Peyer's patch (tissue), 4 donors: ENCODE data around the gene ATG101. TPM values are rescaled to one million over a fixed set of nuclear protein-coding genes. Genes with fewer than 3 reads are reported as not detected.

ENCODE experiments used
- DNase-seq, 3 donors: peaks; one replicate each; pipeline ENCODE4 v3.0.0-alpha.2; 2017 to 2019
- H3K27ac ChIP-seq, 4 donors: fragments of 200-600 bp; sonication (generic); one replicate each; pipeline ENCODE4 v1.5.1; 2016 to 2019
- H3K27me3 ChIP-seq, 2 donors: fragments of 200-600 bp; sonication (generic); one replicate each; pipeline ENCODE4 v1.5.1; 2019
- H3K36me3 ChIP-seq, 3 donors: fragments of 200-600 bp; sonication (generic); one replicate each; pipeline ENCODE4 v1.5.1; 2016 to 2019
- H3K4me1 ChIP-seq, 4 donors: fragments of 200-600 bp; sonication (generic); one replicate each; pipeline ENCODE4 v1.5.1; 2016 to 2019
- H3K4me3 ChIP-seq, 4 donors: fragments of 200-600 bp; sonication (generic); 1 replicate in 3 of 4; 2 replicates in 1 of 4; pipeline ENCODE4 v1.5.1; 2016 to 2019; ENCODE audit warnings: mild to moderate bottlenecking in 1 of 4
- H3K9me3 ChIP-seq, 4 donors: fragments of 200-600 bp; sonication (generic); one replicate each; pipeline ENCODE4 v1.5.1; 2016 to 2019; ENCODE audit warnings: mild to moderate bottlenecking in 1 of 4
- CTCF ChIP-seq, 6 experiments: fragments of 450-650 bp in 4 of 6; fragments of 200-600 bp in 2 of 6; sonication (generic) in 1 of 6; IDR thresholded peaks; one replicate each; pipeline ENCODE4 v1.5.1; 2017 to 2019; ENCODE audit warnings: antibody characterized with exemption in 6 of 6, mild to moderate bottlenecking in 3 of 6, moderate library complexity in 1 of 6
- POLR2A ChIP-seq, 2 donors: fragments of 450-650 bp; IDR thresholded peaks; one replicate each; pipeline ENCODE4 v1.5.1; 2017; ENCODE audit warnings: antibody characterized with exemption in 2 of 2, mild to moderate bottlenecking in 2 of 2, moderate library complexity in 2 of 2
- total RNA-seq, 4 donors: library from RNA; depleted of rRNA; stranded (reverse); fragments of >200 nt; gene quantifications; one replicate each; pipeline ENCODE4 v1.1.0, GENCODE V29; 2016

The ATG101 gene
- total RNA-seq, 4 donors from 2014 or later, result 31.5 to 39.6 (median 33.9) TPM

- peaks cover 0 to 32% (median 0%) of the 10 kb centered on the region in 3 donors for H3K36me3 ChIP-seq
- DNase-seq, result no peak
- no peak overlapping the region for H3K27ac ChIP-seq
Observed at GRCh38 chr12:52060498-52061177, 9.1 kb upstream of the ATG101 start.

GRCh38 chr12:52061470-52062166 lies 8.2 kb upstream of the ATG101 start:
- Histone ChIP-seq H3K9me3 (no peaks in the 10 kb centered on the region), H3K27ac (no peak overlapping the region), H3K36me3 (peaks cover 0 to 22% (median 0%) of the 10 kb centered on the region in 3 donors), H3K27me3 (no peaks in the 10 kb centered on the region), H3K4me3 (no peak overlapping the region), H3K4me1 (no peaks in the 10 kb centered on the region)
- no peak for TF ChIP-seq CTCF (IDR thresholded peaks at IDR 0.05)
- TF ChIP-seq POLR2A (IDR thresholded peaks at IDR 0.05), result no peak
- no peak for DNase-seq

More at GRCh38 chr12:52060498-52061177, 9.1 kb upstream of the ATG101 start:
- Histone ChIP-seq H3K4me1 (no peaks in the 10 kb centered on the region), H3K4me3 (no peak overlapping the region), H3K9me3 (no peaks in the 10 kb centered on the region), H3K27me3 (no peaks in the 10 kb centered on the region)
- TF ChIP-seq POLR2A (IDR thresholded peaks at IDR 0.05) (no peak), CTCF (IDR thresholded peaks at IDR 0.05) (no peak)

GRCh38 chr12:52062167-52063081 lies 7.4 kb upstream of the ATG101 start:
- DNase-seq, result no peak
- no peak overlapping the region for H3K4me3 ChIP-seq
- TF ChIP-seq CTCF (IDR thresholded peaks at IDR 0.05), result no peak
- no peak for TF ChIP-seq POLR2A (IDR thresholded peaks at IDR 0.05)
- peaks cover 0 to 14% (median 0%) of the 10 kb centered on the region in 3 donors for H3K36me3 ChIP-seq
- no peaks in the 10 kb centered on the region for H3K4me1 ChIP-seq
- H3K27ac ChIP-seq, result peak overlapping the region in 2 of 4 donors; percentile 6 to 17
- no peaks in the 10 kb centered on the region for H3K27me3 ChIP-seq
- no peaks in the 10 kb centered on the region for H3K9me3 ChIP-seq

GRCh38 chr12:52063082-52063924 lies 6.5 kb upstream of the ATG101 start:
- H3K4me3 ChIP-seq, result no peak overlapping the region
- H3K27ac ChIP-seq, result peak overlapping the region in 3 of 4 donors; percentile 6 to 50 (median 17)
- no peaks in the 10 kb centered on the region for H3K9me3 ChIP-seq

More at GRCh38 chr12:52063082-52063924, 6.5 kb upstream of the ATG101 start:
- DNase-seq, result no peak
- Histone ChIP-seq H3K27me3 (no peaks in the 10 kb centered on the region), H3K4me1 (no peaks in the 10 kb centered on the region), H3K36me3 (peaks cover 0 to 8% (median 0%) of the 10 kb centered on the region in 3 donors)
- TF ChIP-seq CTCF (IDR thresholded peaks at IDR 0.05) (no peak), POLR2A (IDR thresholded peaks at IDR 0.05) (no peak)
